Suprapubic skin (tissue), 4 donors: ENCODE measurements around the gene TPPP2.

Experiments
- EP300 ChIP-seq: sonication (generic); formaldehyde crosslinking; IDR thresholded peaks from one replicate; pipeline ENCODE4 v1.6.1; 2017; ENCODE audit warnings: antibody characterized with exemption
- POLR2AphosphoS5 ChIP-seq, 3 donors: sonication (generic); formaldehyde crosslinking; IDR thresholded peaks; one replicate each; pipeline ENCODE4 v1.6.1; 2017; ENCODE audit warnings: antibody characterized with exemption in 3 of 3
- TF ChIP-seq, protein P1 (sequence below), 2 donors: fragments of 200-600 bp in 1 of 2; fragments of 450-650 bp in 1 of 2; sonication (generic) in 1 of 2; IDR thresholded peaks; one replicate each; pipeline ENCODE4 v1.5.1; 2016 to 2019; ENCODE audit warnings: antibody characterized with exemption in 2 of 2, mild to moderate bottlenecking in 1 of 2, moderate library complexity in 1 of 2

DNA sequence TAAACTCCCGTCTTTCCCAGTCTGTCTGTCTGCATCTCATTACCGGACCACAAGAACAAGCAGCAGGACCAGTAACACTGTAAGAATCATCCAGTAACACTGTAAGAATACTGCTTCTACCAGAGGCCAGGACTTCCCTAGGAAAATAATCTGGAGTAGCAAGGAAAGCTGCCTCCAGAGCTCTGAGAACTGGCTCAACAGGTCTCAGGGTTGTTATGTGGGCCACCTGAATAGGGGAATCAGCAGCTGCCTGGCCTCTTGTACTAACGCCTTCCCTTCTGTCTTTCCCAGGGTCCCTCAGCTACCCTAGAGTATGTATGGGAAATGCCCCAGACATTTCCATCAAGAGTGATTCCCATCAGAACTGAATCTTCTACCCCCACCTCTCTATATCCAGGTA lies 31.9 kb upstream of the TPPP2 start:
- TF ChIP-seq, protein P1, sequence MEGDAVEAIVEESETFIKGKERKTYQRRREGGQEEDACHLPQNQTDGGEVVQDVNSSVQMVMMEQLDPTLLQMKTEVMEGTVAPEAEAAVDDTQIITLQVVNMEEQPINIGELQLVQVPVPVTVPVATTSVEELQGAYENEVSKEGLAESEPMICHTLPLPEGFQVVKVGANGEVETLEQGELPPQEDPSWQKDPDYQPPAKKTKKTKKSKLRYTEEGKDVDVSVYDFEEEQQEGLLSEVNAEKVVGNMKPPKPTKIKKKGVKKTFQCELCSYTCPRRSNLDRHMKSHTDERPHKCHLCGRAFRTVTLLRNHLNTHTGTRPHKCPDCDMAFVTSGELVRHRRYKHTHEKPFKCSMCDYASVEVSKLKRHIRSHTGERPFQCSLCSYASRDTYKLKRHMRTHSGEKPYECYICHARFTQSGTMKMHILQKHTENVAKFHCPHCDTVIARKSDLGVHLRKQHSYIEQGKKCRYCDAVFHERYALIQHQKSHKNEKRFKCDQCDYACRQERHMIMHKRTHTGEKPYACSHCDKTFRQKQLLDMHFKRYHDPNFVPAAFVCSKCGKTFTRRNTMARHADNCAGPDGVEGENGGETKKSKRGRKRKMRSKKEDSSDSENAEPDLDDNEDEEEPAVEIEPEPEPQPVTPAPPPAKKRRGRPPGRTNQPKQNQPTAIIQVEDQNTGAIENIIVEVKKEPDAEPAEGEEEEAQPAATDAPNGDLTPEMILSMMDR (IDR thresholded peaks at IDR 0.05) = no peak
- no peak for TF ChIP-seq EP300
- TF ChIP-seq POLR2AphosphoS5 (IDR thresholded peaks at IDR 0.05) = no peak
